GM19328 (cell line): ENCODE data around the gene TESMIN.

Source experiments
- ATAC-seq: cut with Tn5 transposase; IDR thresholded peaks from one replicate; pipeline ENCODE4 v1.9.1; 2021; ENCODE audit warnings: mild to moderate bottlenecking, moderate library complexity; ENCODE audit not compliant: unreplicated experiment

TESMIN gene

GRCh38 chr11:68714060-68714856 lies 37.1 kb downstream of the TESMIN start:
- no peak for ATAC-seq

- no peak for ATAC-seq
Measured at GRCh38 chr11:68711114-68711513, 40.2 kb downstream of the TESMIN start.

GRCh38 chr11:68710409-68710808 lies 40.9 kb downstream of the TESMIN start:
- no peak for ATAC-seq

- ATAC-seq, result no peak
Measured at GRCh38 chr11:68709062-68709461, 42.3 kb downstream of the TESMIN start.

- ATAC-seq, result no peak
Measured at GRCh38 chr11:68707527-68707926, 43.8 kb downstream of the TESMIN start.

GRCh38 chr11:68704887-68705286 lies 46.4 kb downstream of the TESMIN start:
- no peak for ATAC-seq

- ATAC-seq, result no peak
Measured at GRCh38 chr11:68698993-68699392, 52.3 kb downstream of the TESMIN start.

- ATAC-seq, result no peak
Measured at GRCh38 chr11:68695531-68695930, 55.8 kb downstream of the TESMIN start.

- ATAC-seq, result no peak
Measured at GRCh38 chr11:68694431-68695297, 56.7 kb downstream of the TESMIN start.

- no peak for ATAC-seq
Measured at GRCh38 chr11:68693484-68693882, 57.8 kb downstream of the TESMIN start.

GRCh38 chr11:68692871-68693483 lies 58.3 kb downstream of the TESMIN start:
- ATAC-seq, result no peak

GRCh38 chr11:68692115-68692514 lies 59.2 kb downstream of the TESMIN start:
- ATAC-seq, result no peak

GRCh38 chr11:68691402-68691784 lies 59.9 kb downstream of the TESMIN start:
- no peak for ATAC-seq

GRCh38 chr11:68690671-68691401 lies 60.5 kb downstream of the TESMIN start:
- ATAC-seq, result no peak

- ATAC-seq, result no peak
Measured at GRCh38 chr11:68689737-68690625, 61.3 kb downstream of the TESMIN start.

- no peak for ATAC-seq
Measured at GRCh38 chr11:68688881-68689280, 62.4 kb downstream of the TESMIN start.

- no peak for ATAC-seq
Measured at GRCh38 chr11:68687986-68688385, 63.3 kb downstream of the TESMIN start.

- no peak for ATAC-seq
Measured at GRCh38 chr11:68687311-68687710, 64.0 kb downstream of the TESMIN start.

- no peak for ATAC-seq
Measured at GRCh38 chr11:68686486-68686885, 64.8 kb downstream of the TESMIN start.
